Lower leg skin (tissue), 3 donors: ENCODE results near the gene KDM4B.

Experiments
- POLR2A ChIP-seq, 2 donors: fragments of 450-650 bp; IDR thresholded peaks; one replicate each; pipeline ENCODE4 v1.6.1; 2016 to 2017; ENCODE audit warnings: antibody characterized with exemption in 2 of 2, mild to moderate bottlenecking in 1 of 2, moderate library complexity in 1 of 2
- TF ChIP-seq, protein P1 (sequence below), 3 donors: fragments of 450-650 bp; IDR thresholded peaks; one replicate each; pipeline ENCODE4 v1.5.1; 2016; ENCODE audit warnings: antibody characterized with exemption in 3 of 3, mild to moderate bottlenecking in 3 of 3, moderate library complexity in 2 of 3

DNA sequence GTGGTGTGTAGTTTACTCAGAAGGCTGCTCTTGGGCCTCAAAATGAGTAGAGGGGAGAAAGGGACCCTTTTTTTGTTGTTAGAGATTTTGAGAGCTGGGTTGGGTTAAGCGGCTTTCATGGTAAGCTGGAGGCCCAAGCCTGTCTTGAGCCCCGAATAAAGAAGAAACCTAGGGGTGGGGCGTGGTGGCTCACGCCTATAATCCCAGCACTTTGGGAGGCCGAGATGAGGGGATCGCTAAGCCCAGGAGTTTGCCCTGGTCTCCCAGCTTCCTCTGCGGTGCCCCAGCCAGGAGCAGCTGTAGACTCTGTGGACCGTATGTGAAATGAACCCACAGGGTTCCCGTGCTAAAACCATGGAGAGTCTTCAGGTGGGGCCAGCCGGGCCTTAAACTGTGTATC lies 56.1 kb downstream of the KDM4B start:
- TF ChIP-seq, protein P1, sequence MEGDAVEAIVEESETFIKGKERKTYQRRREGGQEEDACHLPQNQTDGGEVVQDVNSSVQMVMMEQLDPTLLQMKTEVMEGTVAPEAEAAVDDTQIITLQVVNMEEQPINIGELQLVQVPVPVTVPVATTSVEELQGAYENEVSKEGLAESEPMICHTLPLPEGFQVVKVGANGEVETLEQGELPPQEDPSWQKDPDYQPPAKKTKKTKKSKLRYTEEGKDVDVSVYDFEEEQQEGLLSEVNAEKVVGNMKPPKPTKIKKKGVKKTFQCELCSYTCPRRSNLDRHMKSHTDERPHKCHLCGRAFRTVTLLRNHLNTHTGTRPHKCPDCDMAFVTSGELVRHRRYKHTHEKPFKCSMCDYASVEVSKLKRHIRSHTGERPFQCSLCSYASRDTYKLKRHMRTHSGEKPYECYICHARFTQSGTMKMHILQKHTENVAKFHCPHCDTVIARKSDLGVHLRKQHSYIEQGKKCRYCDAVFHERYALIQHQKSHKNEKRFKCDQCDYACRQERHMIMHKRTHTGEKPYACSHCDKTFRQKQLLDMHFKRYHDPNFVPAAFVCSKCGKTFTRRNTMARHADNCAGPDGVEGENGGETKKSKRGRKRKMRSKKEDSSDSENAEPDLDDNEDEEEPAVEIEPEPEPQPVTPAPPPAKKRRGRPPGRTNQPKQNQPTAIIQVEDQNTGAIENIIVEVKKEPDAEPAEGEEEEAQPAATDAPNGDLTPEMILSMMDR (IDR thresholded peaks at IDR 0.05), result no peak
- TF ChIP-seq POLR2A (IDR thresholded peaks at IDR 0.05), result no peak
